ENCODE results near the gene INPP5D.

DNA sequence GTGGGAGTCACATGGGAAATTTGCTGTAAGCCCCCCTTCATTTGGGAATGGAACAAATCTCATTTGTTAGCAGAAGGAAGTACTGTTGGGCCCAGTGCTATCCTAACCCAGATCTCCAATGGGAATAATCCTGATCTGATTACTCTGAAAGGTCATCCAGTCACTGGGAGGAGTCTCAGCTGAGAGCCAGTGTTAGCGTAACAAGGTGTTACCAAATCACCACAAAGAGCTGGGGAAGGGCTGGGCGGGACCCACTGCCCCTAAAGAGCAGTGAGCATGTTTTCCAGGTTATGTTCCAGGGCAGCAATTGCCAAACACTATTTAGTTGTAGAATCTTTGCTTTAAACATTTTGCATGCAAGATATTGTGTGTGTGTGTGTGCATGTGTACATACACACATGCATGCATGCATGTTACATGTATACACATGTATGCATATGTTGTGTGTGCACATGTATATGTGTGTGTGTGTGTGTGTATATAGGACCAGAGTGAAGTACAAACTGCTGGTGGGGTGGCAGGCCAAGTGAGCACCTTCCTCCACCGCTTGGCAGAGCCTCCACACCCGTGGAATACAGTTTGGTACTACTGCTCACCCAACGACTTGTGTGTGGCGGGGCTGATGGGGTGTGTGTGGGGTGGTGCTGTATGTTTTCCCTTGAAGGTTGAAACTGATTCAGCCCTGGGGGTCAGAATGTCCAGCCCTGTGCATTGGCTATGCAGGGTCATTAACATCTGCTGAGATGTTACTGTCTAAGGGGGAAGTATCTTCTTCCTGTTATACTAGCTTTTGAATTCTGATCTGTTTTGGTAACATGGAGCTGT is 15.2 kb downstream of the INPP5D start:
- TF ChIP-seq, protein P1, sequence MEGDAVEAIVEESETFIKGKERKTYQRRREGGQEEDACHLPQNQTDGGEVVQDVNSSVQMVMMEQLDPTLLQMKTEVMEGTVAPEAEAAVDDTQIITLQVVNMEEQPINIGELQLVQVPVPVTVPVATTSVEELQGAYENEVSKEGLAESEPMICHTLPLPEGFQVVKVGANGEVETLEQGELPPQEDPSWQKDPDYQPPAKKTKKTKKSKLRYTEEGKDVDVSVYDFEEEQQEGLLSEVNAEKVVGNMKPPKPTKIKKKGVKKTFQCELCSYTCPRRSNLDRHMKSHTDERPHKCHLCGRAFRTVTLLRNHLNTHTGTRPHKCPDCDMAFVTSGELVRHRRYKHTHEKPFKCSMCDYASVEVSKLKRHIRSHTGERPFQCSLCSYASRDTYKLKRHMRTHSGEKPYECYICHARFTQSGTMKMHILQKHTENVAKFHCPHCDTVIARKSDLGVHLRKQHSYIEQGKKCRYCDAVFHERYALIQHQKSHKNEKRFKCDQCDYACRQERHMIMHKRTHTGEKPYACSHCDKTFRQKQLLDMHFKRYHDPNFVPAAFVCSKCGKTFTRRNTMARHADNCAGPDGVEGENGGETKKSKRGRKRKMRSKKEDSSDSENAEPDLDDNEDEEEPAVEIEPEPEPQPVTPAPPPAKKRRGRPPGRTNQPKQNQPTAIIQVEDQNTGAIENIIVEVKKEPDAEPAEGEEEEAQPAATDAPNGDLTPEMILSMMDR (IDR thresholded peaks at IDR 0.05; ENCODE audit: low read depth, low read length, poor library complexity, severe bottlenecking): no peak
- no peak for TF ChIP-seq EZH2phosphoT487 (IDR thresholded peaks at IDR 0.05; ENCODE audit: borderline replicate concordance, low read length)

Measured in DOHH2 (cell line).